ENCODE results near the gene CHCT1.

GRCh38 chr17:60442271-60443173 lies 20.2 kb downstream of the CHCT1 start:
- TF ChIP-seq, protein P1, sequence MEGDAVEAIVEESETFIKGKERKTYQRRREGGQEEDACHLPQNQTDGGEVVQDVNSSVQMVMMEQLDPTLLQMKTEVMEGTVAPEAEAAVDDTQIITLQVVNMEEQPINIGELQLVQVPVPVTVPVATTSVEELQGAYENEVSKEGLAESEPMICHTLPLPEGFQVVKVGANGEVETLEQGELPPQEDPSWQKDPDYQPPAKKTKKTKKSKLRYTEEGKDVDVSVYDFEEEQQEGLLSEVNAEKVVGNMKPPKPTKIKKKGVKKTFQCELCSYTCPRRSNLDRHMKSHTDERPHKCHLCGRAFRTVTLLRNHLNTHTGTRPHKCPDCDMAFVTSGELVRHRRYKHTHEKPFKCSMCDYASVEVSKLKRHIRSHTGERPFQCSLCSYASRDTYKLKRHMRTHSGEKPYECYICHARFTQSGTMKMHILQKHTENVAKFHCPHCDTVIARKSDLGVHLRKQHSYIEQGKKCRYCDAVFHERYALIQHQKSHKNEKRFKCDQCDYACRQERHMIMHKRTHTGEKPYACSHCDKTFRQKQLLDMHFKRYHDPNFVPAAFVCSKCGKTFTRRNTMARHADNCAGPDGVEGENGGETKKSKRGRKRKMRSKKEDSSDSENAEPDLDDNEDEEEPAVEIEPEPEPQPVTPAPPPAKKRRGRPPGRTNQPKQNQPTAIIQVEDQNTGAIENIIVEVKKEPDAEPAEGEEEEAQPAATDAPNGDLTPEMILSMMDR (conservative IDR thresholded peaks at IDR 0.05; ENCODE audit: low read depth, low read length): no peak
- TF ChIP-seq EZH2 (IDR thresholded peaks at IDR 0.05; ENCODE audit: low read length, unreplicated experiment): no peak

All from PC-3 (cell line).